ENCODE results near the gene SPACA6. TPM values are rescaled to one million over a fixed set of nuclear protein-coding genes. Genes with fewer than 3 reads are reported as not detected.

Gene SPACA6
- total and polyA plus RNA-seq, 2 of the 8 experiments (the other 6 are each of a cell fraction or from before 2014, with no cell fraction given) = 7.1 to 7.5 TPM

- TF ChIP-seq BACH1 (IDR thresholded peaks at IDR 0.05; ENCODE audit: low read length) (no peak), GTF2F1 (IDR thresholded peaks at IDR 0.05; ENCODE audit: borderline replicate concordance, low read depth, low read length) (no peak), TBP (IDR thresholded peaks at IDR 0.05; ENCODE audit: low read depth, low read length) (no peak), TEAD4 (IDR thresholded peaks at IDR 0.05; ENCODE audit: low read depth, low read length) (no peak), ATF2 (IDR thresholded peaks at IDR 0.05; ENCODE audit: low read length) (no peak)
Observed at GRCh38 chr19:51668216-51668615, 24.9 kb upstream of the SPACA6 start (continued).
